Neural cell (in vitro differentiated cells): Measurements from ENCODE around the gene UNC5B. TPM values are rescaled to one million over a fixed set of nuclear protein-coding genes. Genes with fewer than 3 reads are reported as not detected.

ENCODE experiments used
- H2AFZ ChIP-seq: fragments of 200-600, 300-800 bp; sonication (generic), shearing (Covaris generic); 2 replicates; pipeline ENCODE4 v1.6.0; 2014; ENCODE audit warnings: low read depth, mild to moderate bottlenecking, antibody characterized with exemption, low read length, moderate library complexity
- H3F3A ChIP-seq: fragments of 200-600 bp; shearing (Covaris generic); 2 replicates; pipeline ENCODE4 v1.6.1; 2016; ENCODE audit warnings: mild to moderate bottlenecking, moderate library complexity, mixed read lengths, antibody characterized with exemption, low read length; ENCODE audit not compliant: insufficient read depth, poor library complexity, severe bottlenecking
- H3K27ac ChIP-seq: fragments of 200-600, 300-800 bp; sonication (generic), shearing (Covaris generic); 2 replicates; pipeline ENCODE4 v1.5.1; 2014; ENCODE audit warnings: mild to moderate bottlenecking, low read length, moderate library complexity
- H3K27me3 ChIP-seq: fragments of 300-800, 200-600 bp; sonication (generic), shearing (Covaris generic); 2 replicates; pipeline ENCODE4 v1.6.0; 2014; ENCODE audit warnings: mild to moderate bottlenecking, low read depth, low read length, moderate library complexity; ENCODE audit not compliant: insufficient read depth
- H3K36me3 ChIP-seq: fragments of 300-800, 200-600 bp; sonication (generic), shearing (Covaris generic); 2 replicates; pipeline ENCODE4 v1.5.1; 2014; ENCODE audit warnings: mild to moderate bottlenecking, antibody characterized with exemption, low read length, moderate library complexity; ENCODE audit not compliant: insufficient read depth
- H3K4me2 ChIP-seq: fragments of 300-800, 200-600 bp; sonication (generic), shearing (Covaris generic); 2 replicates; pipeline ENCODE4 v1.6.0; 2014; ENCODE audit warnings: mild to moderate bottlenecking, low read length
- H3K4me3 ChIP-seq: fragments of 300-800, 200-600 bp; sonication (generic), shearing (Covaris generic); 2 replicates; pipeline ENCODE4 v1.5.1; 2014; ENCODE audit warnings: mild to moderate bottlenecking, low read length, moderate library complexity
- H3K79me2 ChIP-seq: fragments of 200-600 bp; shearing (Covaris generic); replicated peaks from 2 replicates; pipeline ENCODE4 v1.6.0; 2014; ENCODE audit warnings: mild to moderate bottlenecking, low read length, moderate library complexity; ENCODE audit not compliant: insufficient read depth
- H3K9ac ChIP-seq: fragments of 300-800, 200-600 bp; sonication (generic), shearing (Covaris generic); 2 replicates; pipeline ENCODE4 v1.6.1; 2016; ENCODE audit warnings: mild to moderate bottlenecking, low read length, mixed read lengths
- H3K9me2 ChIP-seq: fragments of 200-600 bp; shearing (Covaris generic); 2 replicates; pipeline ENCODE4 v1.6.1; 2016; ENCODE audit warnings: mild to moderate bottlenecking, low read length, mixed read lengths; ENCODE audit not compliant: insufficient read depth
- H3K9me3 ChIP-seq: fragments of 200-600, 300-800 bp; sonication (generic), shearing (Covaris generic); 2 replicates; pipeline ENCODE4 v1.6.1; 2016; ENCODE audit warnings: mild to moderate bottlenecking, mixed run types, low read length, moderate library complexity, mixed read lengths
- H4K20me1 ChIP-seq: fragments of 200-600 bp; shearing (Covaris generic); 2 replicates; pipeline ENCODE4 v1.6.1; 2016; ENCODE audit warnings: mild to moderate bottlenecking, mixed run types; ENCODE audit not compliant: insufficient read depth
- EP300 ChIP-seq: fragments of 450-650 bp; conservative IDR thresholded peaks from 2 replicates; pipeline ENCODE4 v1.6.1; 2014; ENCODE audit warnings: antibody characterized with exemption, mild to moderate bottlenecking, moderate library complexity; ENCODE audit not compliant: poor library complexity, severe bottlenecking
- EZH2 ChIP-seq: fragments of 200-600, 300-800 bp; shearing (Covaris generic), sonication (generic); IDR thresholded peaks from 2 replicates; pipeline ENCODE4 v1.6.1; 2014; ENCODE audit warnings: antibody characterized with exemption, low read length, borderline replicate concordance, mild to moderate bottlenecking; ENCODE audit not compliant: insufficient read depth, poor library complexity, severe bottlenecking
- MXI1 ChIP-seq: fragments of 450-650 bp; conservative IDR thresholded peaks from 2 replicates; pipeline ENCODE4 v1.6.1; 2014; ENCODE audit warnings: antibody characterized with exemption, mild to moderate bottlenecking; ENCODE audit not compliant: poor library complexity, severe bottlenecking
- POLR2AphosphoS5 ChIP-seq: IDR thresholded peaks from 2 replicates; pipeline ENCODE4 v1.6.1; 2012
- RAD21 ChIP-seq: fragments of 450-650 bp; conservative IDR thresholded peaks from 2 replicates; pipeline ENCODE4 v1.6.1; 2014; ENCODE audit warnings: antibody characterized with exemption, mild to moderate bottlenecking, moderate library complexity
- SMC3 ChIP-seq: fragments of 450-650 bp; conservative IDR thresholded peaks from 2 replicates; pipeline ENCODE4 v1.6.1; 2014; ENCODE audit warnings: antibody characterized with exemption, mild to moderate bottlenecking, moderate library complexity; ENCODE audit not compliant: poor library complexity
- TAF1 ChIP-seq: IDR thresholded peaks from 2 replicates; pipeline ENCODE4 v1.6.1; 2012; ENCODE audit warnings: low read depth
- polyA plus RNA-seq: library from polyadenylated mRNA; depleted of rRNA; stranded (reverse); fragments of >200 nt; gene quantifications from 2 replicates; pipeline ENCODE4 v1.2.3, GENCODE V29; 2014
- TF ChIP-seq, protein P1 (sequence below): fragments of 450-650 bp; IDR thresholded peaks from 2 replicates; pipeline ENCODE4 v1.5.1; 2014; ENCODE audit warnings: antibody characterized with exemption, mild to moderate bottlenecking, moderate library complexity; ENCODE audit not compliant: poor library complexity, severe bottlenecking
- TF ChIP-seq, protein P2 (sequence below): IDR thresholded peaks from 2 replicates; pipeline ENCODE4 v1.6.1; 2012; ENCODE audit warnings: borderline replicate concordance

Gene UNC5B
- polyA plus RNA-seq, 1 donor from 2014 or later, result 2.0 TPM

DNA sequence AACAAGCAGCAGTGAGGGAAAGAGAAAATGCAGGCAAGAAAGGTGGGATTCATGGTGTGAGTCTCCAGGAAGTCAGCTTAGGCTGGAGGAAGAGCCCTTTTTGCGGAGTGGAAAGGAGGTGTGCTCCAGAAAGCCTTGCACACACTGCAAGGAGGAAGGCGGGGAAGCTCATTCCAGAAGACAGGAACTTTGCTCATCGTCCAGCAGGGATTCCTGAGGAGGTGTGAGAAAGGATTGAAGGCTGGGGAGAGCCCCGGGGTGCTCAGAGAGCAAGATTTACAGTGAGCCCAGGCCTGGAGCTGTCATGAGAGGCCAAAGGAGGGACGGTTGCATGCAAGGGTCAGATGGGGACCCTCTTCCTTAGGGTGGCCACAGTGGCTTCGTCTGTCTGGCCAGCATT lies 124.3 kb downstream of the UNC5B start:
- H4K20me1 ChIP-seq, result no peaks in the 10 kb centered on the region
- H3K9me2 ChIP-seq, result no peaks in the 10 kb centered on the region
- H3K36me3 ChIP-seq, result no peaks in the 10 kb centered on the region
- H3K27me3 ChIP-seq, result no peaks in the 10 kb centered on the region
- H3K9ac ChIP-seq, result no peak overlapping the region
- H3K4me2 ChIP-seq, result no peak overlapping the region
- H3K9me3 ChIP-seq, result no peaks in the 10 kb centered on the region
- TF ChIP-seq EP300, result no peak
- TF ChIP-seq MXI1, result no peak
- no peak for TF ChIP-seq TAF1
- no peak overlapping the region for H2AFZ ChIP-seq
- no peak overlapping the region for H3K27ac ChIP-seq
- no peaks in the 10 kb centered on the region for H3K79me2 ChIP-seq
- H3F3A ChIP-seq, result no peaks in the 10 kb centered on the region
- H3K4me3 ChIP-seq, result no peak overlapping the region

DNA sequence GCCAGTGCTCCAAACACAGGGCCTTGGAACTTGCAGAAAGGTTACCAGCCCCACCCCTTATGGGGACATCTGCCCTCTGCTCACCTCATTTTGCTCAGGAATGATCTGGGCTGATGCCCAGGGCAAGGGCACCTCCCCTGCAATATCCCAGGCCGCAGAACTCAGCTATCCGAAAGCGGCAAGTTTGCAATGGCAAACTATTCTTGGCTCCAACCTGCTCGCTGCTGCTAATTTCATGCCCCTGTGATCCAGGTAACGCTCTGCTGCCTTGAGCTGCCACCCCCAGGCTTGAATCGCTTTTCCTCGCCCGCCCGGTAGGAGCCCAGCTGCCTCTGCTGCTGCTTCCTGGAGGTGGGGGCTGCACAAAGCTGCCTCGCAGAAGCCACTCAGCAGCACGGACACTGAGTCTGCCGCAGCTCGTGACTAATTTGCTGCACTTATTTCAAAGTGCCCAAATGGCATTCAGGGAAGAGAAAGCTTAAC lies 124.9 kb downstream of the UNC5B start:
- Histone ChIP-seq H3K27ac (no peak overlapping the region), H3K9me2 (no peaks in the 10 kb centered on the region), H4K20me1 (no peaks in the 10 kb centered on the region), H3F3A (no peaks in the 10 kb centered on the region), H3K9me3 (no peaks in the 10 kb centered on the region), H2AFZ (no peak overlapping the region), H3K79me2 (no peaks in the 10 kb centered on the region), H3K9ac (no peak overlapping the region), H3K27me3 (no peaks in the 10 kb centered on the region), H3K4me2 (no peak overlapping the region), H3K36me3 (no peaks in the 10 kb centered on the region), H3K4me3 (no peak overlapping the region)
- TF ChIP-seq EZH2 (no peak), POLR2AphosphoS5 (no peak), EP300 (no peak), SMC3 (no peak), RAD21 (no peak), TAF1 (no peak), MXI1 (no peak)
- TF ChIP-seq, protein P1, sequence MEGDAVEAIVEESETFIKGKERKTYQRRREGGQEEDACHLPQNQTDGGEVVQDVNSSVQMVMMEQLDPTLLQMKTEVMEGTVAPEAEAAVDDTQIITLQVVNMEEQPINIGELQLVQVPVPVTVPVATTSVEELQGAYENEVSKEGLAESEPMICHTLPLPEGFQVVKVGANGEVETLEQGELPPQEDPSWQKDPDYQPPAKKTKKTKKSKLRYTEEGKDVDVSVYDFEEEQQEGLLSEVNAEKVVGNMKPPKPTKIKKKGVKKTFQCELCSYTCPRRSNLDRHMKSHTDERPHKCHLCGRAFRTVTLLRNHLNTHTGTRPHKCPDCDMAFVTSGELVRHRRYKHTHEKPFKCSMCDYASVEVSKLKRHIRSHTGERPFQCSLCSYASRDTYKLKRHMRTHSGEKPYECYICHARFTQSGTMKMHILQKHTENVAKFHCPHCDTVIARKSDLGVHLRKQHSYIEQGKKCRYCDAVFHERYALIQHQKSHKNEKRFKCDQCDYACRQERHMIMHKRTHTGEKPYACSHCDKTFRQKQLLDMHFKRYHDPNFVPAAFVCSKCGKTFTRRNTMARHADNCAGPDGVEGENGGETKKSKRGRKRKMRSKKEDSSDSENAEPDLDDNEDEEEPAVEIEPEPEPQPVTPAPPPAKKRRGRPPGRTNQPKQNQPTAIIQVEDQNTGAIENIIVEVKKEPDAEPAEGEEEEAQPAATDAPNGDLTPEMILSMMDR, result no peak
- TF ChIP-seq, protein P2, sequence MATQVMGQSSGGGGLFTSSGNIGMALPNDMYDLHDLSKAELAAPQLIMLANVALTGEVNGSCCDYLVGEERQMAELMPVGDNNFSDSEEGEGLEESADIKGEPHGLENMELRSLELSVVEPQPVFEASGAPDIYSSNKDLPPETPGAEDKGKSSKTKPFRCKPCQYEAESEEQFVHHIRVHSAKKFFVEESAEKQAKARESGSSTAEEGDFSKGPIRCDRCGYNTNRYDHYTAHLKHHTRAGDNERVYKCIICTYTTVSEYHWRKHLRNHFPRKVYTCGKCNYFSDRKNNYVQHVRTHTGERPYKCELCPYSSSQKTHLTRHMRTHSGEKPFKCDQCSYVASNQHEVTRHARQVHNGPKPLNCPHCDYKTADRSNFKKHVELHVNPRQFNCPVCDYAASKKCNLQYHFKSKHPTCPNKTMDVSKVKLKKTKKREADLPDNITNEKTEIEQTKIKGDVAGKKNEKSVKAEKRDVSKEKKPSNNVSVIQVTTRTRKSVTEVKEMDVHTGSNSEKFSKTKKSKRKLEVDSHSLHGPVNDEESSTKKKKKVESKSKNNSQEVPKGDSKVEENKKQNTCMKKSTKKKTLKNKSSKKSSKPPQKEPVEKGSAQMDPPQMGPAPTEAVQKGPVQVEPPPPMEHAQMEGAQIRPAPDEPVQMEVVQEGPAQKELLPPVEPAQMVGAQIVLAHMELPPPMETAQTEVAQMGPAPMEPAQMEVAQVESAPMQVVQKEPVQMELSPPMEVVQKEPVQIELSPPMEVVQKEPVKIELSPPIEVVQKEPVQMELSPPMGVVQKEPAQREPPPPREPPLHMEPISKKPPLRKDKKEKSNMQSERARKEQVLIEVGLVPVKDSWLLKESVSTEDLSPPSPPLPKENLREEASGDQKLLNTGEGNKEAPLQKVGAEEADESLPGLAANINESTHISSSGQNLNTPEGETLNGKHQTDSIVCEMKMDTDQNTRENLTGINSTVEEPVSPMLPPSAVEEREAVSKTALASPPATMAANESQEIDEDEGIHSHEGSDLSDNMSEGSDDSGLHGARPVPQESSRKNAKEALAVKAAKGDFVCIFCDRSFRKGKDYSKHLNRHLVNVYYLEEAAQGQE, result no peak
